ENCODE data around the gene POLR3GL.

- TF ChIP-seq CTCF (conservative IDR thresholded peaks at IDR 0.05; ENCODE audit: low read depth in 2 of 2) (no peak), EZH2 (IDR thresholded peaks at IDR 0.05; ENCODE audit: low read depth, unreplicated experiment) (no peak), NANOG (IDR thresholded peaks at IDR 0.05; ENCODE audit: borderline replicate concordance) (no peak), EZH2phosphoT487 (IDR thresholded peaks at IDR 0.05; ENCODE audit: unreplicated experiment) (no peak), POLR2AphosphoS5 (IDR thresholded peaks at IDR 0.05; ENCODE audit: low read depth) (no peak), REST (IDR thresholded peaks at IDR 0.05; ENCODE audit: unreplicated experiment) (no peak), ETS1 (IDR thresholded peaks at IDR 0.05) (no peak), ZNF114 (CRISPR knock-in tag; IDR thresholded peaks at IDR 0.05) (no peak), JUNB (IDR thresholded peaks at IDR 0.05; ENCODE audit: unreplicated experiment) (no peak), CREB1 (CRISPR knock-in tag; IDR thresholded peaks at IDR 0.05; ENCODE audit: low read depth) (no peak), STAT1 (IDR thresholded peaks at IDR 0.05; ENCODE audit: unreplicated experiment) (no peak)
Observed at GRCh38 chr1:145983206-145983675, 18.8 kb downstream of the POLR3GL start.
